ENCODE data around the gene STH.
A peak's percentile ranks its signal among the peaks of the same experiment; 100 is the strongest.

STH gene

DNA sequence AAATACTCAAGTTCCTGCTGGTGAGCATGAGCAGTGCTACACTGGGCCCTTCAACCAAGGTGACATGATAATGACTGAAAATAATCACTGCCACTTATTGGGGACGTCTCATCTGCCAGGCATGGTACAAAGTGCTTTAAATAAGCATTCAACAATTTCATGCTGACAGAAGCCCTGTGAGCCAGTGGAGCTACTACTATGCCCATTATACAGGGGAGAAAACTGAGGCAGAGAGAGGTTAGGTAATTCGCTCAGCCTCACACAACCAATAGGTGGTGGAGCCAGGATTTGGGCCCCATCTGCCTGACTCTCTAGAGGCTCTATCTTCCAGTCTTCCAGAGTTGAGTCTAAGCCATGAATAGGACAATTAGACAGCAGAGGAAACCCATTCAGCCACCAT lies 30.3 kb upstream of the STH start:
- DNase-seq: no peak

DNA sequence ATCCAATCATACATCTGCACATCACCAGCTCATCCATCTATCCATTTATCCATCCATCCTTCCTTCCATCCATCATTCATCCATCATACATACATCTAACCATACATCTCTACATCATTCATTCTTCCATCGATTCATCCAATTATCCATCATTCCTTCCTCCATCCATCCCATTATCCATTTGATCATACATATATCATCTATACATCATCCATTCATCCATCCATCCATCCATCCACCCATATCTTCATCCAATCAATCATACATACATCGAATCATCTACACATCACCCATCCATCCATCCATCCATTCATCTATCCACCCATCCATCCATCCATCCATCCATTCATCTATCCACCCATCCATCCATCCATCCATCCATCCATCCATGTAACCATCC lies 29.3 kb upstream of the STH start:
- DNase-seq: no peak

DNA sequence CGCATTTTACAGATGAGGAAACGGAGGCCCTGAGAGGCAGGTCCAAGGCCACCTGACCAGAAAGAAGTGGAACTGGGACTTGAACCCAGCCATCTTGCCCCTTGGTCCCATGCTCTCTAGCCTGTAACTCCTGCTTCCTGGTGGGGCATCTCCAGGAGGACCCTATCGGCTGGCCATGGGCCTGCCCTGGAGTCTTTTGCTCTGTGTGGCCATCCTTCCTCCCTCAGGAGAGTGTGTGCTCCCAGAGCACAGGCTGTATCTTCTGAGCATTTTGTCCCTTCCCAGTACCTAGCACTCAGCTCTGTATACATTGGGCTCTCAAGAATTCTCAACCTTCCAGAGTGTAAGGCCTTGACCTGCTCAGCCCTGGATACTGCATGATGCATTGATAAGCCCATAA lies 28.4 kb upstream of the STH start:
- DNase-seq: no peak

DNA sequence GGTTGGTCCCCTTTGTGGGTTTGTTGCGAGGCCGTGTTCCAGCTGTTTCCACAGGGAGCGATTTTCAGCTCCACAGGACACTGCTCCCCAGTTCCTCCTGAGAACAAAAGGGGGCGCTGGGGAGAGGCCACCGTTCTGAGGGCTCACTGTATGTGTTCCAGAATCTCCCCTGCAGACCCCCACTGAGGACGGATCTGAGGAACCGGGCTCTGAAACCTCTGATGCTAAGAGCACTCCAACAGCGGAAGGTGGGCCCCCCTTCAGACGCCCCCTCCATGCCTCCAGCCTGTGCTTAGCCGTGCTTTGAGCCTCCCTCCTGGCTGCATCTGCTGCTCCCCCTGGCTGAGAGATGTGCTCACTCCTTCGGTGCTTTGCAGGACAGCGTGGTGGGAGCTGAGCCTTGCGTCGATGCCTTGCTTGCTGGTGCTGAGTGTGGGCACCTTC lies 27.3 kb upstream of the STH start:
- no peak for DNase-seq

DNA sequence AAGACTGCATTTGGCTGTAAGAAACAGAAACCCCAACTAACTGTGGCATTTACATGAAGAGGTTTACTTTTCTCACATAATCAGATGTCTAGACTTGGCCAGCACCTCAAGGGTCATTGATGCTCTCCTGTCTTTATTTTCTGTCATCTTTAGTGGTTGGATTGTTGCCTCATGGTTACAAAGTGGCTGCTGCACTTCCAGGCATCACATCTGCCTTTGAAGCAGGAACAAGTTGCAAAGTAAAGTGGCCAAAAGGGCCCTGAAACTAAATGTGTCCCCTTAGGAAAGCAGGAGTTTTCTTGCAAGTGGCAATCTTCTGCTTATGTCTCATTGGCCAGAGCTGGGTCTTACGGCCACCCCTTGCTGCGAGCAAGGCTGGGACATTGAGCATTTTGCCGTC lies 26.5 kb upstream of the STH start:
- DNase-seq: no peak

DNA sequence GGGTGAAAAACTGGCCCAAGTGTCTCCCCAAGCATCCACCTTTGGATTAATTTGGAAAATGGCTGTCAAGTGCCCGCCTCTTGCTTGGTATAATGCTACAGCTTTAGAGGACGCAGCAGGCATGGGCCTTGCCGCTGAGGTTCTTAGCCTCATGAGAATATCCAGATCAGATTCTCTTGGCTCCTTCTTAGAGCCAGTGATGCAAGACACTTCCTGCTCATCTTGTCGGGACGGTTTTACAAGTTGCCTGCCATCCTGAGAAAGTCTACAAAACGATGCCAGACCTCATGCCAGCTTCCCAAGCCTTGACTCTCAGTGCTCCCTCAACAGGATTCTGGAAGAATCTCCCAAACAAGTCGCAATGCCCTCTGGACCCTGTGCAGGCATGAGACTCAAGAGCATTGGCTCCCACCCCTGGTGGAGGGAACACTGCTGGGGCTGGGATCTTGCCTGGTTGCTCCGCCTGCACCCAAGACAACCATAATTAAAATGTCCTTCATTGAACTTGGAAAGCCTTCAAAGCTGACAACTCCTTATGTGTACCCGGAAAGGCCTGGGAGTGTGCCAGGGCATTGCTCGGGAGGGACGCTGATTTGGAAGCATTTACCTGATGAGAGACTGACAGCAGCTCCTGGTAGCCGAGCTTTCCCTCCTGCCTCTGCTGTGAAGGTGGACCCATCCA lies 25.8 kb upstream of the STH start:
- DNase-seq: peak in 2 of 14 donors; percentile 28 to 83

DNA sequence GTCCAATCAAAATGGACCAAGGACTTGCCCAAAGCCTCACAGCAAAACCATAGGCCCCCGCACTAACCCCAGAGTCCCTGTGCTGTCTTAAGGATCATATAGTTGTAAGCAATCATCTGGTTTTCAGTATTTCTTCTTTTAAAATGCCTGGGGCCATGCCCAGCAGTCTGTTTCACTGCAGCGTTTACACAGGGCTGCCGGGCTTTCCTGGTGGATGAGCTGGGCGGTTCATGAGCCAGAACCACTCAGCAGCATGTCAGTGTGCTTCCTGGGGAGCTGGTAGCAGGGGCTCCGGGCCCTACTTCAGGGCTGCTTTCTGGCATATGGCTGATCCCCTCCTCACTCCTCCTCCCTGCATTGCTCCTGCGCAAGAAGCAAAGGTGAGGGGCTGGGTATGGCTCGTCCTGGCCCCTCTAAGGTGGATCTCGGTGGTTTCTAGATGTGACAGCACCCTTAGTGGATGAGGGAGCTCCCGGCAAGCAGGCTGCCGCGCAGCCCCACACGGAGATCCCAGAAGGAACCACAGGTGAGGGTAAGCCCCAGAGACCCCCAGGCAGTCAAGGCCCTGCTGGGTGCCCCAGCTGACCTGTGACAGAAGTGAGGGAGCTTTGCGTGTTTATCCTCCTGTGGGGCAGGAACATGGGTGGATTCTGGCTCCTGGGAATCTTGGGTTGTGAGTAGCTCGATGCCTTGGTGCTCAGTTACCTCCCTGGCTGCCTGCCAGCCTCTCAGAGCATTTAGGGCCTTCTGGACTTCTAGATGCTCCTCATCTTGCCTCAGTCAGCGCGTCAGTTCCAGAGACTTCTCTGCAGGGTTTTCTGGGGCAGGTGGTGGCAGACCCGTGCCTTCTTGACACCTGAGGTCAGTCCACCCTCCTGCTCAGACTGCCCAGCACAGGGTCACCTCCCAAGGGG lies 24.8 kb upstream of the STH start:
- peak in 1 of 14 donors; percentile 11 for DNase-seq

DNA sequence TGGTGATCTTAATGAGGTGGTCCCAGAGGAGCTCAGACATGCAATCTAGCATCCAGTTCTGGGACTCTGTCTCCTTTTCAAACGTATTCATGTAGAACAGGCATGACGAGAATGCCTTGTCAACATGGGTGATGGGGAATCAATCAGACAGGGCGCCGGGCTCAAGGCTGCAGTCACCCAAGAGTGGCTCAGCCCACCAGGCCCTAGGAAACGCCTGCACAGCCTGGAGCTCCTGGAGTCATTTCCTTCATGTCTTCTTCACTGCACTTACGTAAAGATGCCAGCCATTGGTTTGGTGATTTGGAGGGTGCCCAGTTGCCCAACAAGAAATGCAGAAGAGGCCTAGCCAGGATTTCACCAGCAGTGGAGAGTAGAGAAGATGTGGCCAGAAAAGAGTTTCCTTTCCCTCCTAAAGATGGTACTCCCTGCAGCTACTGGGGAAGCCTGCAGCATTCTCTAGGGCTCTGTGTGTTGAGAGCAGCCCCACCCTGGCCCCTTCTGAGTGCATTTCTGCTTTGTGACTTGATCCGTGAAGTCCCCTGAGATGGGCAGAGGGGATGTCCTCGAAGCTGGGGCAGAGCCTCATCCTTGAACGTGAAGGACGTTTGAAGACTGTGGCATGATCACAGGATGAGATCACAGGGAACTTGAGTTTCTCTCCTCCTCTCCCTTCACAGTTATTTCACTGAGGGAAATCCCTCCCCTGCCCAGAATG lies 24.0 kb upstream of the STH start:
- DNase-seq: no peak

DNA sequence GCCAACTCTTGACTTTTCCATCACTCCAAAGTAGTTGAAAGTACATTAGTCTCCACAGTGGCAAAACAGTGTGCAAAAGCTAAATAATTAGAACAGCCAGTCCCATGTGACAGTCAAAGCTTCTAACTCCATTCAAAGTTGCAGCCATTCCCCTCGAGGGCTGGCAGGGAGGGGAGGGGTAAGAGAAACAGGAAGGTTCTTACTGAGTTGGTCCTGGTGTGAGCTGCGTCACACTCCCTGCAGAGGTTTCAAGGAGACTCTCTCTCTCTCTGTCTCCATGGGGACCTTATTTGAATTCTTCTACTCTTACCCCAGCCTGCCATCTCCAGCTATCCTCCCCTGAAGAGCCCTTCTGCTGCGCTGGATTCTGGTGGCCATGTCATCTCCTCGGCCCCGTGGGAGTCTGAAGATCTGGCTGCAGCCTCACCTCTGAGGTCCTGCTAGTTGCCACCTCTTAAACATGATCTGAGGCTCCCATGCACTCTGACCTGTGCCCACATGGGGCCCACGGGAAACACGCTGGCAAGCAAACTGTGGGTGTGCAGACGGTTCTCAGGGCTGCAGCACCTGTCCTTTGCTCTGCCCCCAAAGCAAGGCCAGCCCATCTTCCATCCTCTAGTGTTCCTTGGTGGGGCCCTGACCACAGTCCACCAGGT lies 23.3 kb upstream of the STH start:
- DNase-seq: no peak

DNA sequence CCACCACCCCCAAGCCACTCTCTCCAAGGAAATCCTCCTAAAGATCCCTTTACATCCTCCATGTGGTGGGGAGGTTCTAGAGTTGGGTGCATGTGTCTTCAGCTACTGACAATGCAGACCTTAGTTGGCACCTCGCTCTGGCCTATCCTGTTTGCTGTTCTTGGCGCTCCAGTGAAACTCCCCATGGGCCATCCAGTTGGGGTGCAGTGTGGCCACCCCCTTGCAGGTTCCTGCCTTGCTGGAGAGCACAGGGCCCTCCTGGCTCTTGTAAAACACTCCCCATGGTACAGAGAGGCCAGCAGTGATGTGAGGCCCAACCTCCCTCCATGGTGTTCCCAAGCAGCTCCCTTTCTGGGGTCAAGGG lies 22.7 kb upstream of the STH start:
- no peak for DNase-seq

DNA sequence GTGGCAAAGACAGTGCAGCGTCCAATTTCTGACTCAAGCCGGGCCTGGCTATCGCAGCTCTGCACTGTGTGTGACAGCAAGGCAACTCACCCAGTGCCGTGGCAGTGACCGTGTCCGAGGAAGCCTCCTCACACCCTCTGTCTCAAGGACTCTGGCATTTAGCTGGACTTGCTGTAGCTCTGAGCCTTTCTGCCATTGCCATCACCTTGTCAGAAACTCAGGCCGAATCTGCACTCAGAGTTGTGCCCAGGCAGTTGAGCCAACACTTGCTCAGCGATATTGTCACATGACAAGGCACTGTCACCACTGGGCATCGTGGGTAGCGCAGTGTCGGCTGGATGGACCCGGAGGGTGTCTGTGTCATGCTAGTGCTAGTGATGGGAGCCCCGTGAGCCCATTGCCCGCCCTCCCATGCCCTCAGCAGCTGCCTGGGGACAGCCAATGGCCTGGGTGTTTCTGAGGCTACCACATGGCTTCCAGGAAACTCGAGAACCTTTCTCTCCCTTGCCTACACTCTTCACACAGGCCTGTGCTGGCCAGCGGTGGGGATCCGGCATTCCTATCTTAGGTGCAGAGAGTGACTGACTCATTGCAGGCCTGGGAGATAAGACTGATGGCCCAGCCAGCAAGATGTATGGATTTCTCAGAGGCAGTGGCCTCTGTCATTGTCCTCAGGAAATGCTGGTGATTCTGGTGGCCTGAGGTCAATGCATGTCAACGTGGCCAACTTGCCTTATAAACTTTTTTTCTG lies 22.1 kb upstream of the STH start:
- DNase-seq: no peak

DNA sequence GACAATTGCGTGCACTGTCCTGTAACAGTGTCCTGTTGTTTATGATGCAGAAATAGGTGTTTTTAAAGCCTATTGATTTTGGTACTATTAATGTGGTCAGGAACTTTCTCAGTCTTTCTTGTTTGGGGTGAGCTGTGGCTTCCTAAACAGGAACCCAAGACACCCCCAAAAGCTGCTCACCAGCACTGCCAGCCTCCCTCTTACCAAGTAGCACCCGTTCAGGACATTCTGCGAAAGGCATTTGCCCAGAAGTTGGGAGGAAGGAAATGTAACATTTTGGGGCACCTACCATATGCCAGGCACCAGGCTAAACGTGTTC lies 21.6 kb upstream of the STH start:
- DNase-seq: no peak

DNA sequence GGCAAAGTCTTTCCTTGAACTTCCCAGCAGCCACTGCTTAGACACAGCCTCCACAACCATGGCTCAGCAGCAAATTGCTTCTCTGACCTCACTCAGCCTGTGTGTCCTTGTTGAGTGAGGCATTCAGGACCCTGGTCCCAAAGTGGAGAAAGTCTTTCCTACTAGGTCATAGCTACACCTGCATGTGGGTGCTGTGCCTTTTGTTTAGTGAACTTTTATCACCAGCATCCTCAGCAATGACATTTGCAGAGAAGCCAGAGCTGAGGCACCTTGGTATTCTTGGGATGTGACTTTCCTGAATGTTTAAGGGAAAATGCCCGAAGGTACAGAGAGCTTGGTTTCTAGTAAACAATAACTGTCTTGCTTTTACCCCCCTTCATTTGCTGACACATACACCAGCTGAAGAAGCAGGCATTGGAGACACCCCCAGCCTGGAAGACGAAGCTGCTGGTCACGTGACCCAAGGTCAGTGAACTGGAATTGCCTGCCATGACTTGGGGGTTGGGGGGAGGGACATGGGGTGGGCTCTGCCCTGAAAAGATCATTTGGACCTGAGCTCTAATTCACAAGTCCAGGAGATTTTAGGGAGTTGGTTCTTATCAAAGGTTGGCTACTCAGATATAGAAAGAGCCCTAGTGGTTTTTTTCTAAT lies 20.9 kb upstream of the STH start:
- no peak for DNase-seq

DNA sequence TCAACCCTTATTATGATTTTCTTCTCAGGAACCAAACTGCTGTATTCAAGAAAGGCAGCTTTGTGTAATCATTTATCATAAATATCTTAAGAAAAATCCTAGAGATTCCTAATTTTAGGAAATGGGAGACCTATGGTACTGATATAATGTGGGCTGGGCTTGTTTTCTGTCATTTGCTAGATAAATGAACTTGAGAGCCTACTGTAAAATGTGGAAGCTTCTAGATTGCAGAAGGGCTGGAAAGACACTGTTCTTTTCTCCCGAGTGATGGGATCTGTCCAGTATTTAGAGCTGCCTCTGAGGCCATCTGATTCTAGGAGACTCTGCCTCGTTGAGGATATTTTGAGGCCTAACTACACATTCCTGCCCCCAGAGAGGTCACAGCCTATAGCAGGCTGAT lies 19.9 kb upstream of the STH start:
- no peak for DNase-seq

DNA sequence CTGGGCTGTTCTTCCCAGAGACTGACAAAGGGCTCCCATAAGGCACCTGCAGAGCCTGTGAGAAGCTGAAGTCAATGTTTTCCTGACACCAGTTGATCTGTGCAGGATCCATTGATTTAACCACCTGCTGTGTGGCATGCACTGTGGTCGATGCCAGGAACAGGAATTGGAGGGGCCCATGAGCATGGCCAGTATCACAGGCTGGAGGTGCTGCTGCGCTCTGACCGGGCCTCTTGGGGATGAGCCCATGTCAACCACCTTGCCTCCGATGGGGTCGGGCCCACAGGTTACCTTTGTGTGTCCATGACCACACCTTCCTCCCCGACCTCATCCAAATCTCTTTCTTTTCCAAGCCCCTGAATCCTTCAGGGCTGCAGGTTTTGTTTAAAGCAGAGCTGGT lies 18.2 kb upstream of the STH start:
- DNase-seq: no peak

DNA sequence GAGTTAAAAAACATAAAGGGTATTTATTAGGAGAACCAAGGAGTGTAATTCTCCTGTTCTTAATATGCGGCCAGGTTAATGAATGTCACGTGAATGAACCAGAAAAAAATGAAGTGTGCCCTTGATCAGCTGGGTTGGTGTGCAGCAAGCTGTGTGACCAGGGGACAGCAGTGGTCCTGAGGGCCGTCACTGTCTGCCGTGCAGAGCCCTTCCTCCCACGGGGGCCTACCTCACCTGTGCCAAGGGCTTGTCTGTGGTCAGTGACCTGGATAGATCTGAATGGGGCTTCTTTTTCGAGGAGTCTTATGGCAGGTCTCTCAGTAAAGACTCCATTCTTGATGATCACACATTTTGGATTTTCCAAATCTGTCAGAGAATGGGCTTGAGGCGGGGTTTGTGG lies 17.7 kb upstream of the STH start:
- no peak for DNase-seq

DNA sequence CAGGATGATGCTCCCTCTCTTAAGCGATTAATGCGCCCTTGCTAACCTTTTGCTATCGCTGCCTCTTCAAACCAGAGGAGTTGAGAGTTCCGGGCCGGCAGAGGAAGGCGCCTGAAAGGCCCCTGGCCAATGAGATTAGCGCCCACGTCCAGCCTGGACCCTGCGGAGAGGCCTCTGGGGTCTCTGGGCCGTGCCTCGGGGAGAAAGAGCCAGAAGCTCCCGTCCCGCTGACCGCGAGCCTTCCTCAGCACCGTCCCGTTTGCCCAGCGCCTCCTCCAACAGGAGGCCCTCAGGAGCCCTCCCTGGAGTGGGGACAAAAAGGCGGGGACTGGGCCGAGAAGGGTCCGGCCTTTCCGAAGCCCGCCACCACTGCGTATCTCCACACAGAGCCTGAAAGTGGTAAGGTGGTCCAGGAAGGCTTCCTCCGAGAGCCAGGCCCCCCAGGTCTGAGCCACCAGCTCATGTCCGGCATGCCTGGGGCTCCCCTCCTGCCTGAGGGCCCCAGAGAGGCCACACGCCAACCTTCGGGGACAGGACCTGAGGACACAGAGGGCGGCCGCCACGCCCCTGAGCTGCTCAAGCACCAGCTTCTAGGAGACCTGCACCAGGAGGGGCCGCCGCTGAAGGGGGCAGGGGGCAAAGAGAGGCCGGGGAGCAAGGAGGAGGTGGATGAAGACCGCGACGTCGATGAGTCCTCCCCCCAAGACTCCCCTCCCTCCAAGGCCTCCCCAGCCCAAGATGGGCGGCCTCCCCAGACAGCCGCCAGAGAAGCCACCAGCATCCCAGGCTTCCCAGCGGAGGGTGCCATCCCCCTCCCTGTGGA lies 16.0 kb upstream of the STH start:
- no peak for DNase-seq

DNA sequence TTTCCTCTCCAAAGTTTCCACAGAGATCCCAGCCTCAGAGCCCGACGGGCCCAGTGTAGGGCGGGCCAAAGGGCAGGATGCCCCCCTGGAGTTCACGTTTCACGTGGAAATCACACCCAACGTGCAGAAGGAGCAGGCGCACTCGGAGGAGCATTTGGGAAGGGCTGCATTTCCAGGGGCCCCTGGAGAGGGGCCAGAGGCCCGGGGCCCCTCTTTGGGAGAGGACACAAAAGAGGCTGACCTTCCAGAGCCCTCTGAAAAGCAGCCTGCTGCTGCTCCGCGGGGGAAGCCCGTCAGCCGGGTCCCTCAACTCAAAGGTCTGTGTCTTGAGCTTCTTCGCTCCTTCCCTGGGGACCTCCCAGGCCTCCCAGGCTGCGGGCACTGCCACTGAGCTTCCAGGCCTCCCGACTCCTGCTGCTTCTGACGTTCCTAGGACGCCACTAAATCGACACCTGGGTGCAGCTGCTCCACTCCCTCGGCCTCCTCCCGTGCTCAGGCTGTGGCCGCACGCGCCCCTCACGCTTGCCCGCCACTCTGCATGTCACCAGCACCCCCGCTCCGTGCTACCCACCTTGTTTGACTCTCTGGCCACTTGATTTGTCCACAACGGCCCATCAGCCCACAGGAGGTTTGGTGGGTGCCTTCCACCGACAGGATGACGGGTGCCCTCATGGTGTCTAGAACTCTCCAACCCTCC lies 15.3 kb upstream of the STH start:
- no peak for DNase-seq

DNA sequence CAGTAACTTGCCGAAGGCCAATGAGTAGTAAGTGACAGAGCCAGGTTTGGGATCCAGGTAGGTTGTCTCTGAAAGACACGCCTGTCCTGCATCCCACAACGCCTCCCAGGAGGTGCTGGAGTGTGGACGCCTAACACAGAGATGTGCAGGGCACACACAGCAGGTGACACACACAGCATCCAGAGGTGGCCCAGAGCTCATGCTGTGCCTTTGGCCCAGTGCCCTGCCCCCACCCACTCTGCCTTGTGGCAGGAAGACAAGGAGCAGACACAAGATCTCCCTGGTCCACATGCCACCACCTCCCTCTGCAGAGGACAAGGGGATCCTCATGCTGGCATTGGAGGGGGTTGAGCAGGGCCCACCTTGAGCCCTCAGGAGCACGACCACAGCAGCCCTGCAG lies 14.7 kb upstream of the STH start:
- DNase-seq: no peak

DNA sequence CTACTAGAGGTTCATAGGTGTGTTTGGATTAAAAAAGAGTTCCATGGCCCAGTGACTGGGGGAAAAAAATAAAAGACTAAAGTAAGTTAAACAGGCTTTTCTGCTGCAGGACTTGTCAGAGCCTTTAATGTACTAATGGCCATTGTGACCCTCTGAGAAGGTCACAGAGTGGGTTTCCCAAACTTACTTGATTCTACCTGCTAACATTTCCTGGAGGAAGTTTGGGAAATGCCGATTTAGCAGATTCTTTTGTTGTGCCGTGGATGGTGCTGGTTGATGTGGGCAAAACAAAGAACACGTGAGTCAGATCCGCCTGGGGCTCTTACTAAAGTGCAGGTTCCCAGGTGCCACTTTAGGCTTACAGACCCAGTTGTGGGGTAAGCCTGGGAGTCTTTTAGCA lies 13.6 kb upstream of the STH start:
- DNase-seq: no peak
